ENCODE data around the gene FCRLA. TPM values are rescaled to one million over a fixed set of nuclear protein-coding genes. Genes with fewer than 3 reads are reported as not detected.

FCRLA gene
- total RNA-seq, 1 experiment from 2014 or later: 0.15 TPM

DNA sequence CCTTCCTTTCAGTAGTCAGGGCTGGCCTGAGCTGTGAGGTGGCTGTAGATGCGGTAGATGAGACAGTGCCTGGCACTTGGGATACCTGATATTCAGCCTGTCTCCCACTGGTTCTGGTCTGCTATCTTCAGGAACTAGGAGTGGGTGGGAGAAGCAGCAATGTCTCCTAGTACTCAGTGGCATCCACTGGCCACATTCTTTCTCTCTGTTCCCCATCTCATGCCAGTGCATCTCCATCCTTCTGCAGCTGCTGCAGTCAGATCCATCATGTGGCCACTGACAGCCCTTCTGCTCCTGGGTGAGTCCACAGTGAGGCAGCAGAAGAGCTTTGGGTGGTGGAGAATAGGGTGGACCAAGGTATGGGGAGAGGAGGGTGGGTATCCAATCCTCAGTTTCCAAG, 15.4 kb downstream of the FCRLA start (continued):
- TF ChIP-seq, protein P1, sequence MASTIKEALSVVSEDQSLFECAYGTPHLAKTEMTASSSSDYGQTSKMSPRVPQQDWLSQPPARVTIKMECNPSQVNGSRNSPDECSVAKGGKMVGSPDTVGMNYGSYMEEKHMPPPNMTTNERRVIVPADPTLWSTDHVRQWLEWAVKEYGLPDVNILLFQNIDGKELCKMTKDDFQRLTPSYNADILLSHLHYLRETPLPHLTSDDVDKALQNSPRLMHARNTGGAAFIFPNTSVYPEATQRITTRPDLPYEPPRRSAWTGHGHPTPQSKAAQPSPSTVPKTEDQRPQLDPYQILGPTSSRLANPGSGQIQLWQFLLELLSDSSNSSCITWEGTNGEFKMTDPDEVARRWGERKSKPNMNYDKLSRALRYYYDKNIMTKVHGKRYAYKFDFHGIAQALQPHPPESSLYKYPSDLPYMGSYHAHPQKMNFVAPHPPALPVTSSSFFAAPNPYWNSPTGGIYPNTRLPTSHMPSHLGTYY (CRISPR knock-in tag; IDR thresholded peaks at IDR 0.05): no peak
- TF ChIP-seq SMAD4 (CRISPR knock-in tag; IDR thresholded peaks at IDR 0.05) (no peak), CREM (CRISPR knock-in tag; IDR thresholded peaks at IDR 0.05) (no peak), TEAD1 (CRISPR knock-in tag; IDR thresholded peaks at IDR 0.05) (no peak)
- TF ChIP-seq, protein P2, sequence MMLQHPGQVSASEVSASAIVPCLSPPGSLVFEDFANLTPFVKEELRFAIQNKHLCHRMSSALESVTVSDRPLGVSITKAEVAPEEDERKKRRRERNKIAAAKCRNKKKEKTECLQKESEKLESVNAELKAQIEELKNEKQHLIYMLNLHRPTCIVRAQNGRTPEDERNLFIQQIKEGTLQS (CRISPR knock-in tag; conservative IDR thresholded peaks at IDR 0.05): no peak
- TF ChIP-seq, protein P3, sequence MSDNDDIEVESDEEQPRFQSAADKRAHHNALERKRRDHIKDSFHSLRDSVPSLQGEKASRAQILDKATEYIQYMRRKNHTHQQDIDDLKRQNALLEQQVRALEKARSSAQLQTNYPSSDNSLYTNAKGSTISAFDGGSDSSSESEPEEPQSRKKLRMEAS (CRISPR knock-in tag; IDR thresholded peaks at IDR 0.05): no peak

DNA sequence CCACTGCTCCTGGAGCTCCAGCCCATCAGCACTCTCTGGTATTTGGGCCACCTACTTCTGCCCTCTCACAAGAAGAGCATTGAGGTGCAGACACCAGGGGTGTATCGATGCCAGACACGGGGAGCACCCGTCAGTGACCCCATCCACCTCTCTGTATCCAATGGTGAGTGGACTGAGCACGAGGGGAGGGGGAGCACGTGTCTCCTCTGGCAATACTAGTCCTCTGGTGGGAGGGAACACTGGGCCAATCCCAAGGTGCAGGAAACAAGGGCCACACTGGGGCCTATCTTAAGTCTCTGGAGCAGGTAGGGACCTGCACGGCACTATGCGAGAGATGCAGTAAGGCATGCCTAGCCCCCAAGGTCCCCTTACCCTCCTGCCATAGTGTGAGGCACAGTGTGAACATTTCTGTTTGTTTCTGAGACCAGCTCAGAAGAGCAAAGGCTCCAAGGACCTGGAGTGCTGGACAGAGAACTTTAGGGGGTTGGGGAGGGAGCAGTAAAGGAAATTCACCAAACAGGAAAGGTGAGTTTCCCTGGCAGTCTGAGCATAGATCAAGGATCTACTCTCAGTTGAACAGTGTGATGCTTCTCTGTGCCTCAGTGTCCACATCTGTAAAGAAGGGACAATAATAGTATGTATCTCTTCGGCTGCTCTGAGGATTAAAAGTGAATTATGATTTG, 16.6 kb downstream of the FCRLA start:
- TF ChIP-seq, protein P2 (CRISPR knock-in tag; conservative IDR thresholded peaks at IDR 0.05): no peak
- TF ChIP-seq NFE2L1 (CRISPR knock-in tag; IDR thresholded peaks at IDR 0.05): no peak
- no peak for TF ChIP-seq TCF7 (CRISPR knock-in tag; IDR thresholded peaks at IDR 0.05; ENCODE audit: low read depth)
- TF ChIP-seq FOXP1 (CRISPR knock-in tag; IDR thresholded peaks at IDR 0.05; ENCODE audit: borderline replicate concordance): no peak
- no peak for TF ChIP-seq SMAD4 (CRISPR knock-in tag; IDR thresholded peaks at IDR 0.05)
- TF ChIP-seq ZSCAN18 (CRISPR knock-in tag; IDR thresholded peaks at IDR 0.05): no peak
- no peak for TF ChIP-seq ZNF671 (CRISPR knock-in tag; IDR thresholded peaks at IDR 0.05)
- no peak for TF ChIP-seq ELF4 (CRISPR knock-in tag; IDR thresholded peaks at IDR 0.05; ENCODE audit: low read depth)
- TF ChIP-seq, protein P4, sequence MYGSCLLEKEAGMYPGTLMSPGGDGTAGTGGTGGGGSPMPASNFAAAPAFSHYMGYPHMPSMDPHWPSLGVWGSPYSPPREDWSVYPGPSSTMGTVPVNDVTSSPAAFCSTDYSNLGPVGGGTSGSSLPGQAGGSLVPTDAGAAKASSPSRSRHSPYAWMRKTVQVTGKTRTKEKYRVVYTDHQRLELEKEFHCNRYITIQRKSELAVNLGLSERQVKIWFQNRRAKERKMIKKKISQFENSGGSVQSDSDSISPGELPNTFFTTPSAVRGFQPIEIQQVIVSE (CRISPR knock-in tag; IDR thresholded peaks at IDR 0.05; ENCODE audit: borderline replicate concordance): no peak
- no peak for TF ChIP-seq MYBL2 (CRISPR knock-in tag; IDR thresholded peaks at IDR 0.05)
- TF ChIP-seq E2F4 (CRISPR knock-in tag; IDR thresholded peaks at IDR 0.05; ENCODE audit: borderline replicate concordance, low read depth): no peak
- TF ChIP-seq, protein P5, sequence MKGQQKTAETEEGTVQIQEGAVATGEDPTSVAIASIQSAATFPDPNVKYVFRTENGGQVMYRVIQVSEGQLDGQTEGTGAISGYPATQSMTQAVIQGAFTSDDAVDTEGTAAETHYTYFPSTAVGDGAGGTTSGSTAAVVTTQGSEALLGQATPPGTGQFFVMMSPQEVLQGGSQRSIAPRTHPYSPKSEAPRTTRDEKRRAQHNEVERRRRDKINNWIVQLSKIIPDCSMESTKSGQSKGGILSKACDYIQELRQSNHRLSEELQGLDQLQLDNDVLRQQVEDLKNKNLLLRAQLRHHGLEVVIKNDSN (CRISPR knock-in tag; IDR thresholded peaks at IDR 0.05): no peak
- ChIA-PET POLR2A (no interaction called here), CTCF (no interaction called here)
- H3K27me3 Mint-ChIP-seq (ENCODE audit: low read depth): peaks cover 62% of the 10 kb centered on the region
- no peak overlapping the region for H3K27ac Mint-ChIP-seq
- H3K4me3 Mint-ChIP-seq: no peak overlapping the region
- no peaks in the 10 kb centered on the region for H3K9me3 Mint-ChIP-seq
- no peaks in the 10 kb centered on the region for H3K36me3 Mint-ChIP-seq
- DNase-seq (ENCODE audit: low spot score): no peak
- no peak for ATAC-seq
- peaks cover 15% of the 10 kb centered on the region for H3K4me1 Mint-ChIP-seq
